ENCODE measurements around the gene ADAMTSL3. TPM values are rescaled to one million over a fixed set of nuclear protein-coding genes. Genes with fewer than 3 reads are reported as not detected.

Gene ADAMTSL3
- total RNA-seq, 1 donor from 2014 or later, result 5.7 TPM

DNA sequence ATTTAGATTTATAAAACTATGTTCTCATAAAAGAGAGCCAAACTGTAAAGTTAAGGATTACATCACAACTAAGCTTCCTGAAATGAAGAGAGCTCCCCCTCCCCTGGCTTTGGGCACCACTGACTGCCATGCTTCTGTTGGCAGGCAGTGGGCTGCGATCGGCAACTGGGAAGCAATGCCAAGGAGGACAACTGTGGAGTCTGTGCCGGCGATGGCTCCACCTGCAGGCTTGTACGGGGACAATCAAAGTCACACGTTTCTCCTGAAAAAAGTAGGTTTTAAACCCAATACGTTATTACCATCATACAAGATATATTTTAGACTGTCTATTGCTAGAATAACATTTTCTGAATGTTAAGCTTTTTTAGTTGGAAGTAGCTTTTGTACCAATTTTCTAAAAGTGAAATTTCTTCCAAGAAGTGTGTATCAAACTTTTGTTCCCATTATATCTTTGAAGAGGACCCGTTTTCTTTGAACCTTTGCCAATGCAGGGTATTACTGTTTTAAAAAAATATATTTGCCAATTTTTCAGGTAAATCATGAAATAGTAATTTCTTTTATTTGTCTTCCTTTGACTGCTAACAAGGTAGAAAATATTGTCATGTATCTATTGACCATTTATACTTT is 184.1 kb downstream of the ADAMTSL3 start:
- no peak for DNase-seq (ENCODE audit: low spot score)

DNA sequence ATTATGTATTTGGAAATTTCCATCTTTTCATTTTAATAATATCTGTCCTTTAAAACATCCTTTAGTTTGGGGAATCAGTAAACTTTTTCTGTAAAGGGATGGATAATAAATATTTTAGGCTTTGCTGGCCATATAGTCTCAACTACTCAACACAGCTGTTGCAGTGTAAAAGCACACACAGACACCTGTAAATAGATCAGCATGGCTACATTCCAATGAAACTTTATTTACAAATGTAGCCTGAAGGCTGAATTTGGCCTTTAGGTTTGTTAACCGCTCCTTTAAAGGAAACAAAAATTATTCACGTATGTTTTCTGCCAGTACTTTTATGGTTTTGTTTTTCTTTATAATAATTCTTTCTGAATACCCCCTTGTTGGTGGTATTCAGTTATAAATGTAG is 184.8 kb downstream of the ADAMTSL3 start:
- DNase-seq (ENCODE audit: low spot score), result no peak

DNA sequence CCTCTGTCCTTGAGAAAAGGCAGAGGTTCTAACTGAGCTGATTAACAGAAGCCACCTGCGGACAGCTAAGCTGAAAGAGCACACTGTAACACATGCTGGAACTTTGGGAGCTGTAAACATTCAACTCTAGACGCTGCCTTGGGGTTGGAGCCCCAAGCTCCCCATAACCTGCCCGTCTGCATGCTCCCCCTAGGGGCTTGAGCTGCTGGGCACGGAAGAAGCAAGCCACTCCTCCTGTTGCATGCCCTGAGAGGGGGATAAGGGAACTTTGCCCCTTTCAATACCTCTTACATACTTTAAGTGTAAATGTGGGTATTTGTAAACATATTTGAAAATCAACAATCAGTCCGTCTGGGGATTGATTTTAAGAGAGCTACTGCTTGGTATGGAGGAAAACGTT is 188.4 kb downstream of the ADAMTSL3 start:
- DNase-seq (ENCODE audit: low spot score), result no peak

DNA sequence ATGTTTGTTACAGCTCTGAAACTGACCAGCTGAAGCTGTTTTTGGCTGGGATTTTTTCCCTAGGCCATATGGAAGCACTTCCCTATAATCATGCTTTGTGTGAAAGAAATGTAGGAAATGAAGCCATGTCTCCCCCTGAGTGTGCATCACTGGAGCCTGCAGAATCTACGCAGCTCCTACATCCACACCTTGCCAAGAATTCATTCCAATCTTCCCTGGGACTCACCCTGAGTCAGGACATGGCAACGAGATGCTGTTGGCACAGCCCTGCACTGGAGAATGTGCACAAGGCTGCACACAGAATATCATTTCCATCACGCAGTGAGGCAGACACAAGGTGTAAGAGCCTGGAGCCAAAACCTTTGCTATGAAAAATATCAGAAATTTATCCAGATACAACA is 189.5 kb downstream of the ADAMTSL3 start:
- DNase-seq (ENCODE audit: low spot score), result no peak

DNA sequence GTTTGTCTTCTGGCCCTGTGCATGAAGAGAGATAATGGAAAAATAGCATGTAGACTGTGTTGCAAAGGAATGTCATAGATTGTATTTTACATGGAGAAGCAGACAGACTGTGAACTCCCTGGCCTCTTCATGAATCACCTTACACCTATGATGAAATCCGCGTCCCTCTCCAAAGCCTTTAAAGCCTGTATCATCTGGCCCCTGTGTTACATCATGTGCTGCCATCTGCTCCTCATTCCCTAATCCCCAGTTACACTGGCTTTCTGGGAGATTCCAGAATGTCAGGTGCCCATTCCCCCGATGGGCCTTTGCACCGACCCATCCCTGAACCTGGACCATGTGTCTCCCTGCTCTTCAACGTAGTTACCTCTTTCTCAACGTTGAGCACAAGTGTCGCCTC is 190.8 kb downstream of the ADAMTSL3 start:
- DNase-seq (ENCODE audit: low spot score), result no peak

DNA sequence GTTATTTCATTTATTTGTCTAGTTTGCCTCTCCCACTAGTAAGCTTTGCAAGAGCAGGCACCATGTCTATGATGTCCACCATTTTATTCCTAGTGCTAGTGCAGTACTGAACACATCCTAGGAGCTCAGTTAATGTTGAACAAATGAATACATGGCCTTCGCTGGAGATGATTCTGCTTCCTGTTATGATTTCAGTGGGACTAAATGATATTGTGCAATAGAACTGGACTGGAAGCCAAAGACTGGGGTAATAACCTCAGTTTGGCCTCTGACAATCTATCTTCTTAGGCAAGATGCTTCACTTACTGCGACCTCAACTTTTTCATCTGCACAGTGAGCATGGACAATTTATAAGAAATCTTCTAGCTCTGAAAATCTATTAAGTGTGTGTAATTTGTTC is 191.3 kb downstream of the ADAMTSL3 start:
- DNase-seq (ENCODE audit: low spot score), result no peak

DNA sequence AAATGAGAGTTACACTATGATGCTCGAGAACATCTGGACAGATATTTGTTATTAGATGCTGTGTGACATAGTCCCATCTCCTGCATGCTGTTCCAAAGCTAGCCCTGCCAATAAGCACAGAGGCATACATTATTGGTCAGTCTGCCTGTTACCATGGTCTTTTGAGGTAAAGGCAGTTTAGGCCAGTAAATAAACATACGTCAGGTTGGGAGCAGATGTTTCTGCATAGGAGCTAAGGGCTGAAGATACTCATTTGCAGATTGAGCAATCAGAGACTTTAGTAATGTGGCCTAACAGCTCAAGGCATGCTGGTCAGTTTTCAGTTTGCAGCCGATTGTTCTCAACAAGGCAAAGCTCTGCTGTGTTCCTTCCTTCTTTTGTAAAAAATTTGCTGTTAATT is 192.9 kb downstream of the ADAMTSL3 start:
- DNase-seq (ENCODE audit: low spot score), result no peak

DNA sequence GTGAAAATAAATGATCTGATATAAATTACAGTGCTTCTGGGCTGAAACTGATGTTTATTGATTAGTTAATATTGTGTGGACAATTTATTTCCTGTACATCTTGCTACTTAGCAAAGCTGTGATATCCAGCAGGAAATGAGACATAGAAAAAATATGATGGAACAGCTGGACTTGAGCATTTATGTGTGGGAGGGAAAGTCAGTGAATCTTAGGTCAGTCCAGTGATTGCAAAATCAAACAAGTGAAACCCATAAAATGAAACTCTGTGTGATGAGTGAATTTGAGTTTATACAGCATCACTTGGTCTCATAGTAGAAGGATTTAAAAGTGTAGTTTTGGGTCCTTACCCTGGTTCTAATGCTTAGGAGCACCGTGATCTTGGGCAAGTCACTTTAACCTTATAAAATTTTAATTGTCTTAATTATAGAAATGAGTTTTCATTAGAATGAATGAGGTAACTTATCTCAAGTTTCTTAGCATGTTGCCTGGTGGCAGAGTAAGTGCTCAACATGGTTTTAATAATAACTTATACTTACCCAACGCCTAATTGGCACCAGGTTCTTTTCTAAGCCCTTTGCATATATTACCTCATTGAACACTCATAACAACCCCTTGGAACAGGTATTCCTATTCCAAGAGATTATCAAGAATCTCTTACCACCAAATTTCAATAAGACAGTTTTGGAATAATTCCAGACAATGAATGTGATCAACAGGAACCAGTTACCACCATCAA is 194.6 kb downstream of the ADAMTSL3 start:
- no peak for DNase-seq (ENCODE audit: low spot score)

DNA sequence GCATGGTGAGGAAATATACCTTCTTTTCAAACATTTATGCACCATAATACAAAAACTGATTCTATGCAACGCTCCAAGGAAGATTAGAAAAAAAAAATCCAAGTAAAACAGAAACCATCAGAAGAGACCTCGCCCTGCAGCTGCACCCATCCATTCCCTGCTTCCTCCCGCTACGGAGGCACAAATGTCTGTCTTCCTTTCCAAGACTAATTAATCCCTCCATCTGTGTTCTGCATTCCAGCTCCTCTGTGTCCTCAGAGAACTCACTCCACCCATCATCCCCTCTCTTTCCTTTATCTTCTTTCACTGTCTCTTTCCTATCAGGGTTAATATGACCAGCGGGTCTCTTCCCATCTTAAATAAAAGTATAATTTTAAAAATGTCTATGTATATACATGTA is 196.1 kb downstream of the ADAMTSL3 start:
- DNase-seq (ENCODE audit: low spot score), result no peak

DNA sequence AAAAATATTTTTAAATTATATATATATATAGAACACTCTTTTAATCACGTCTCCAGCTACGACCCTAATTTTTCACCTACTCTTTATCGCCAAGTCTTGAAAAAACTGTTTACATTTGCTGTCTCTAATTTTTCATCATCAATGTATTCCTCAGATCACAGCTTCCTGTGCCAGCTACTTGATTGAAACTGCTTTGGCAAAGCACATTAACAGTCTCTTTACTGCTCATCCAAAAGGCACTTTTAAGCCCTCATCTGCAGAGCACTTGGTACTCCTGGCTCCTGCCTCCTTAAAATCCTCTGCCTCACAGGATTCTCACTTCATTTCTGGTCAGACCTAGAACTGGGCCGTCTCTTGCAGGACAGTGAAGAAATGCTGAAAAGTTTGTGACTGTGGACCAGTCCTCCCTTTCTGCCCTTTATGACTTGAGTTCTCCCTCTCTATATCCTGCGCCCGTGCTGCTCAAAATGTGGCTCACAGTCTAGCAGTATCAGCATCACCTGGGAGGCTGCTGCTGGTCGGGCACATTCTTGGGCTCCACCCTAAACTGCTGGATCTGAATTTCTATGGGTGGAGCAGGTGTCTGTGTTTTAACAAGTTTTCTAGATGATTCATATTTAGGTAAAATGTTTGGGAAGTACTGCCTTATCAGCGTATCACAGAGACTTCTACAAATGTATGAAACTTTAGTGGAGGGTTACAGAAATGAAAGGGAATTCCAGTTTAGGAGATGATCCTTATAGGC is 196.8 kb downstream of the ADAMTSL3 start:
- no peak for DNase-seq (ENCODE audit: low spot score)

DNA sequence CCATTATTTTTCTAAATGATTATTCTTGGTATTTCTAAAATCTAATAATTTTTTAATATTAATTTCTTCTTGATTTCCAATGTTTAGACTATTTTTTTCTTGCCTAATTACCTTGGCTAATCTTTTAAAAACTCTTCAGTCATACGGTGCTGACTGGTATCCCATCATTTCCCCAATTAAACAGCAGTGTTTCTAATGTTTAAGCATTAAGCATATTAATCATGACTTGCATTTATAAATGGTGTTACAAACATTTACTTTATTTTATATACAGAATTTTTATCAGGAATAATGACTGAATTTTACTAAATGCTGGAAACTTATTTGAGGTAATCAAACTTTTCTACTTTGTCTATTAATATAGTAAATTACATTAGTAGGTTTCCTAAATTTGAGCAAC is 199.3 kb downstream of the ADAMTSL3 start:
- no peak for DNase-seq (ENCODE audit: low spot score)

DNA sequence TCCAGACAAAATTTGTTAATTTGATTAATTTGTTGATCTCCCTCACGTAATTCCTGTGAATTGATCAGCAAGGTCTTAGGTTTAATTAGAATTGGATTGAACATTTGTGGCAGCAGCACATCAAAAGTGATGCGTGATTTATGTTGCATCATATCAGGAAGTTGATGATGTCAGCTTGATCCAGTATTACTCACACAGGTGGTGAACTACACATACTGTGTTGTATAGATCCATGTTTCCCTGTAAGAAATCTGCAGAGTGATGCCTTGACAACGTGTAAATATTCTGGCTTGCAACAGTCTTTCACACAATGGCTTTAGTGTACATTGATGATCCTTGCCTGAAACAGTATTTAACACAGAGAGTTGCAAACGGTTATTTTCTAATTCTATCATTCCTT is 200.4 kb downstream of the ADAMTSL3 start:
- DNase-seq (ENCODE audit: low spot score), result no peak

DNA sequence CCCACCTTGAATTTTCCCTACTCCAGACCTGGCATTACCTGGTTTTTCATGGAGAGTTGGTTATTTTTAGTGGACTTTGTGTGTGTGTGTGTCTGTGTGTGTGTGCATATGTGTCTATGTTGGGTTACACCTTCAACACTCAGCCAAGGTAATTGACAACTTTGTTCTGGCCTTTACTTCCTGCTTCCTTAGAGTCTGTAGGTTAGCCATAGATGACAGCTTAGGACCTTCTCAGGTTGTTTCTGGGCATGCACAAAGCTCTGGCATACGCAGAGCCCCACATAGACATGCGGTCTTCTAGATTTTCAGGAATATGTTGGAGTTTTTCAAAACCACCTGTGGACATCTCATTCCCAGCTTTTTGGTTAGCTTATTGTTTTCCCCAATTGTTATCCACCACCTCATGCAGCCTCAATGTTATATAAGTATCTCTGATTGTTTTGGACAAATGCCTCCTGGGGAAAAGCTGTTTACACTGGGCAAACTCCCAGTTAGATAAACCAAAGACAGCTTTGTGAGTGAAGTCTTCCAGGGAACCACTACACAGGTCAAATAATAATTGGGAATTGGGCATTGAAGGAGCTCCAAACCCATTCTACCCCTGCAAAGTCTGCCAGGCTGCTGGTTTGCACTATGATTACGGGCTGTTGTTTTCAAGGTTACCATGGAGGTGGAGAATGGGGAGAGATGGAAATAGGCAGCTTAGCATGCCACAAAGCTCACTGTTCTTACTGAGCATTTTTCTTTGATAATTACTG is 201.2 kb downstream of the ADAMTSL3 start:
- DNase-seq (ENCODE audit: low spot score), result no peak

DNA sequence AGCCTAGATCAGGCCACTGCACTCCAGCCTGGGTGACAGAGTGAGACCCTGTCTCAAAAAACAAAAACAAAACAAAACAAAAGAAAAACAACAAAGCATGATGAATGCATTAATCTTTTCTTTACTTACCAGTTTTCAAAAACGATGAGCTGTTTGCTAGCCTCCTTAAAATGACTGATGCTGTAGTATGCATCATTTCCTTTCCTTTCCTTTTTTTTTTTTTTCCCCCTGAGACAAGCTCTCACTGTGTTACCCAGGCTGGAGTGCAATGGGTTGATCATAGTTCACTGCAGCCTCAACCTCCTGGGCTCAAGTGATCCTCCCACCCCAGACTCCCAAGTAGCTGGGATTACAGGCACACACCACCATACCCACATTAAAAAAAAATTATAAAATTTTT is 202.0 kb downstream of the ADAMTSL3 start:
- no peak for DNase-seq (ENCODE audit: low spot score)

DNA sequence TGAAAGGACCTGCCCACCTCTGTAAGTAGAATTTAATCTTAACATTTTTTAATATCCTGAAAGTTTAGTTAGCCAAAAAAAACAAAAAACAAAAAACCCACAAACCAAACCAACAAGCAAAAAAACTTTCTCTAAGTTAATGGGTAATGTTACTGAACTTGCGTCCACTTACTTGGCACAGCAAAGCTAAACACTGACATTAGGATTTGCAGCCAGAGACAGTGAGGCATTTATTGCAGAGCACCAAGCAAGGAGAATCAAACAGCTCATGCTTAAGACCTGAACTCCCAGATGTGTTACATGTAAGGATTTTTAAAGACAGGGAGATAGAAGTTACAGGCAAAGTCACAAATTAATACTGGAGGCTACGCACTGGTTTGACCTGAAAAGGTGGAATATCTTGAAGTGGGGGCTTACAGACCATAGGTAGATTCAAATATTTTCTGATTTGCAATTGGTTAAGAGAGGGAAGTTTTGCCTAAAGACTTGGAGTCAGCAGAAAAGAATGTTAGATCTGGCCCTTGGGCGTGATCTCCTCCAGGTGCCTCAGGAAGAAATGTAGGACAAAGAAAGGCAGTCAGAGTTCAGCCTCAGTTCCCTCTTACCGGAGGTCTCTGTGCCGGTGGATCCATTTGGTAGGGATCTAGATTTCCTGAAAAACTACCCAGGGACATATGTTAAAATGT is 205.0 kb downstream of the ADAMTSL3 start:
- no peak for DNase-seq (ENCODE audit: low spot score)

DNA sequence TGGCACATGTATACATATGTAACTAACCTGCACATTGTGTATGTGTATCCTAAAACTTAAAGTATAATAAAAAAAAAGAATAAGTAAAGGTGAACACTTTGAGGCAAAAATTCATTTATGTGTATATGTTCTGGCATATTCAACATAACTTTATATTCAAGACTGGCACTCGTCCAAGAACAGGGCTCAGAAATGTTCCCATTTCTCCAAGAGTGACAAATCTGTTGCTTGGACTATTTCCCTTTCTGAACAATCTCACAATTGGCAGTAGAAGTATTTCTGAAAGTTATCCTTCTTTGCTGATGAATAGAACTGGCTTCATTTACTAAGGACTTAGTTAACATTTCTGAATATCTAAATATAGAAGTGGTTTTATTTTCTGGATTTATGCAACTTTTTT is 212.8 kb downstream of the ADAMTSL3 start:
- DNase-seq (ENCODE audit: low spot score), result no peak

DNA sequence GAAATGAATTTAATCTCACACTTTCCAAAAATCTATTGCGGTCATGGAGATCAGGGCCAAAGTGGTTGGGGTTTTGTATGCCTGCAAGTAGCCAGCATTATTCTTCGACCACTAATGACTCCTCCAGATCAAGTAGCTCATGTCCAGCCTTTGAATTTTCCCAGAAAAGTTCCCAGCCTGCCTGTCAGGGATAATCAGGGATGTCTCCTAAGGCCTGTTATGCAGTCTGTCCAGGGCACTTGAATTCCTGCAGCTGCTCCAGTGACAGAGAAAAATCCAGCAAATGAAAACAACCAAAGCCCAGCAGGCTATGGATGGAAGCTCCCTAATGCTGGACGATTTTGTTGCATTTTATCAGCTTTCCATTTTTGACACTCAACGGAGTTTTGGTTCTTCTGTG is 215.4 kb downstream of the ADAMTSL3 start:
- DNase-seq (ENCODE audit: low spot score), result no peak

DNA sequence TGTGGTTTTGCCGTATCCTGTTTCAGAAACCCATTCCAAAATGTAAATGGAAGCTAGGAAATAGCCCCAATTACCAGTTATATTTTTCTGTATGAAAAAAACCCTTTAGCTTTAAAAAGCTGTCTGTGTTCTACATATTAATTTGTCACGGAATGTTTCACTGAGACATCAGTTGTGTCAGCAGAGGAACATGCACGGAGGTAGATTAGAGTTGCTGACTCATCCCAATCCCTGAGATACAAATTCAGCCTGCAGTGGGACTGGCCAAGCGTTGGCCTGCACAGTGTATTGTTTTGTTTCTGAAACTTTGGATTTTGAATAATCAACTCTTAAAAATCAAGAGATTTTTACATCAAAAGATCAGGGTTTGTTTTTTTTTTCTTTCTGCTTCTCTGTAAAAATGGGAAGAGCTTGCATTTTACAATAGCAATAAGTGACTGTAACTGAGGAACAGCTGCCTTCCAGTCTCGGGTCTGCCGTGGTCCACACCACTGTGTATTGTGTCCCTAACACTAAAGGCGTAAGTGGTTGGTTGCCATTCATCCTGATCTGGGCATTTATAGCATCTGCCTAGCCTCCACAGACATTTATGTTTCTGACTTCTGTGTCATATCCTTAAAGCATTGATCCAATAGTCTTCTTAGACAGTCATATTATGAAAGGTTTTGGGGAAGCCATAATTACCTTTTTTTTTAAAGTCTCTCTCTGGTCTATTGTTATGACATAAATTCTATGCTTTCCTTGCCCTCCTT is 218.1 kb downstream of the ADAMTSL3 start:
- DNase-seq (ENCODE audit: low spot score), result no peak

DNA sequence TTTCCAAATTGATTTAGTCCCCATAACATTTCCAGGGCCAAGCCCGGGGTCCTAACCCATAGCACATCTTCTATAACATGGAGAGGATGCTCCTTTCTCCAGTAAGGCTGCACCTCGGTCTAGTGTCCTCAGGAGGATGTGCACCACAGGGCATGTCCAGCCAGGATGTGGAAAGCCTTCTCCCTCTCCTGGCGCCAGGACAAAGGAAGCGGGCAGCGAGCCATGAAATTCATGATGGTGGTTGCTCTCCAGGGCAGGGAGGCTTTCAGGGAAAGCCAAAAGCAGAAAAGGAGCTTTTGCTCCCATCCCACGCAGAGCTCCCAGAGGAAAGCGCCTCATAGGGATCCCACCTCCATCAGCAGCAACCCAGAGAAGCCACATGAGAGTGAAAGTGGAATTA is 220.0 kb downstream of the ADAMTSL3 start:
- no peak for DNase-seq (ENCODE audit: low spot score)

DNA sequence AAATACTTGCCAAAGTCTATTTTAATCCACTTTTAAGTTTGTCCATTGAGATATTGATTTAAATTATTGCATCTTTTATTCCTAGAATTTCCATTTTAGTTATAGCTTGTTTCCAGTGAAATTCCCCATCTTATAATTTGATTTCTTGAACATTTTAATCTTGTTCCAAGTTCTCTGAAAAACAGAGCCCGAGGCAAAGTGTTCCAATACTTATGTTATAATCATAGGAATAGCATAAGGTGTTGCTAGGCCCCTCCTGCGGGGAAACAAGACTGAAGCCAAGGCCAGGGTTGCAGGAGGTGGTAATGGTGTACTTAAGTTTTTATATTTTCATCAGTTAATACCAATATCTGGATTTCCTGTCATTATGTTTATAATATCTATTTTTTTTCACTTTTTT is 226.6 kb downstream of the ADAMTSL3 start:
- no peak for DNase-seq (ENCODE audit: low spot score)

DNA sequence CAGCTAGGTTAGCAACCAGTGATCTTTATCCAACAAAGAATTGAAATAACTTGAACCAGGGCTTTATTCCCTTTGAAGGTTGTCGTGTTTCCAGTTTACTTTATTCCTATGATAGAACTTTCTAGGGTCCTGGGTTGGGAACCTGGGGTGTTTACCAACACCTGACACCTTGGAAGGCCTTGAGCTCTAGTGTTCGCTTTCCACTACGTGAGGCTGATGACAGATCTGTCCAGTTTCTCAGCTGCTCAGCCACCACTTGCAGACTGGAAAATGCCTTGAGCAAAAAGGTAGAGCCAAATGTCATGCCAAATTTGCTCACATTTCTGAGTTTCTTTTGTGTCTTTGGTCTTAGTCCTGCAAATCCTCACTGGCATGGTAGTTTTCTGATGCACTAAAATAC is 227.2 kb downstream of the ADAMTSL3 start:
- no peak for DNase-seq (ENCODE audit: low spot score)
